GM20000 (cell line): Measurements from ENCODE around the gene MS4A10.

Experiments used
- DNase-seq: peaks from one replicate; pipeline ENCODE4 v3.0.0; 2012; ENCODE audit warnings: low spot score
- CTCF ChIP-seq: IDR thresholded peaks from 2 replicates; pipeline ENCODE4 v1.5.1; 2012; ENCODE audit warnings: mild to moderate bottlenecking, control low read depth; ENCODE audit errors: extremely low read depth, missing control alignments

MS4A10 gene

GRCh38 chr11:60840470-60841430 lies 55.6 kb downstream of the MS4A10 start:
- no peak for DNase-seq
- TF ChIP-seq CTCF: no peak

- peak; percentile 99 for DNase-seq
- TF ChIP-seq CTCF: no peak
Observed at GRCh38 chr11:60841797-60842667, 56.9 kb downstream of the MS4A10 start, which contains the start of gene CCDC86. CCDC86 (plus strand) TSS chr11:60842113; CDS start chr11:60842125, 12 bp downstream.

GRCh38 chr11:60842668-60843600 lies 57.8 kb downstream of the MS4A10 start:
- no peak for TF ChIP-seq CTCF
- DNase-seq: no peak

DNA sequence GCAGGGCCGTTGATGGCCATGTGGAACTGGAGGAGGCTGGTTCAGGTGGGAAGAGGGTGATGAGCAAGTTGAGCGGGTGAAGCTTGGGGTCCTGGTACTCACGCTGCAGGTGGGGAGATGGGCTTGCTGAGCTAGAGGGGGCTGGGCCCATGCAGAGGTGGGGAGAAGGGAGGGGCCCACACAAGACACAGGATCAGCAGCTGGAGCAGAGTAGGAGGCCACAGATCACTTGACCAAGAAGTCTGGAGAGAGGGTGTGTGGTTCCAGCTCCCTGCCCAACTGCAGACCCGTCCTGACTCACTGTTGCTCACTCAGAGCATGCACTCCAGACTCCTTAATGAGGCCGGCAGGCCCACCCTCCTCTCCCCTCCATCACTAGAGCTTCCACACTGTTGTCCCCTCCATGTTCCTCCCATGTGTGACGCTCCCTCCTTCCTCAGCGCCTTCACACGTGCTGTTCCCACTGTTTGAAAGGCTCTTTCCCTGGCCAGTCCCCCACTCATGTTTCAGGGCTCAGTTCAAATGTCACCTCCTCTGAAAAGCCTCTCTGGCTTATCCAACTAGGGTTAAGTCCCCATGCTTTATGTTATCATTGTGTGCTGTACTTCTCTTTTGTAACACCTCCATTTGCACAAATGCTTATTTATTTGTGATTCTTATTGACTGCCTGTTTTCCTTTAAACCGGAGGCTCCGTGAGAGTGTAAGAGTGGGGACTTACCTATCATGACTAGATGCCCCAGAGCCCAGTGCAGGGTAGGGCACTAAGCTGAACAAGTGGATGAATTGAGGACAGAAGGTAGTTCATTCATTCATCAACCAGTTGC lies 59.1 kb downstream of the MS4A10 start:
- TF ChIP-seq CTCF: no peak
- no peak for DNase-seq

GRCh38 chr11:60844870-60845221 lies 59.7 kb downstream of the MS4A10 start:
- DNase-seq: no peak
- TF ChIP-seq CTCF: no peak

DNA sequence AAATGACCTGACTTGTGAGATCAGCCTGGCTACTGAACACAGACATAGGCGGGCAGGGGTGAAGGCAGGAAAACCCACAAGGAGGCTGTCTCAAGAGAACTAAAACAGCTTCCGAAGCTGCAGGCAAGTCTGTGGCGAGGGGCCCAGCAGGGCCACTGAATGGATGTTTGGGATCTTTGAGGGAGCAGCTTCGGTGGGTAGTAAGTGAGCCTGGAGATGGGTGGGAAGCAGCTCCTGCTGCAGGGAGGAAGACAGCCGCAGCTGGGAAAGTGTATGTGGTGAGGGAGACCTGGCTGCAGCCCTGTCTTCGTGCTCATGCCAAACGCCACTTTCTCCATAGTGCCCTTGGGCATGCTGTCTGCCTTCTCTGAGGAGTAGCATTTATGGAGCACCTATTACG lies 60.2 kb downstream of the MS4A10 start:
- DNase-seq: no peak
- no peak for TF ChIP-seq CTCF
